IMR-90 (cell line): ENCODE data around the gene NAA35. TPM values are rescaled to one million over a fixed set of nuclear protein-coding genes. Genes with fewer than 3 reads are reported as not detected.

Experiments
- ATAC-seq: fragments of 200-7000 bp; cut with Tn5 transposase; 2 replicates; pipeline ENCODE4 v1.9.1; 2020; ENCODE audit warnings: low read depth, mild to moderate bottlenecking, moderate library complexity
- BruUV-seq: library from RNA; stranded (reverse); fragments of 400-500 nt; replicated peaks from 2 replicates; lab custom pipeline; 2021; lab: Mats Ljungman, UMichigan
- CTCF ChIA-PET: fragments of 300-600 bp; formaldehyde crosslinking; extraction: SDS; loops from one replicate; lab custom pipeline; 2021; ENCODE audit warnings: antibody characterized with exemption; lab: Yijun Ruan, JAX
- POLR2A ChIA-PET: fragments of 300-600 bp; sonication (Branson Sonifier 250); formaldehyde crosslinking; loops from one replicate; lab custom pipeline; 2022; ENCODE audit warnings: antibody characterized with exemption; ENCODE audit not compliant: unreplicated experiment; lab: Charles Lee
- DNase-seq: peaks from one replicate; pipeline ENCODE4 v3.0.0; 2013
- H2AFZ ChIP-seq: replicated peaks from 2 replicates; pipeline ENCODE3; 2013; ENCODE audit warnings: low read length, mild to moderate bottlenecking; ENCODE audit not compliant: poor library complexity
- H2AK5ac ChIP-seq: 2 replicates; pipeline ENCODE4 v1.6.1; 2013; ENCODE audit warnings: low read depth, low read length, inconsistent platforms
- H2AK9ac ChIP-seq: replicated peaks from 2 replicates; pipeline ENCODE3; 2013; ENCODE audit warnings: mild to moderate bottlenecking, low read depth, low read length, moderate library complexity; ENCODE audit not compliant: poor library complexity
- H2BK120ac ChIP-seq: 2 replicates; pipeline ENCODE4 v1.6.1; 2013; ENCODE audit warnings: low read depth, low read length, inconsistent platforms
- H2BK15ac ChIP-seq: 3 replicates; pipeline ENCODE4 v1.6.1; 2013; ENCODE audit warnings: low read depth, low read length, inconsistent platforms
- H2BK20ac ChIP-seq: 2 replicates; pipeline ENCODE4 v1.6.1; 2013; ENCODE audit warnings: low read depth, mild to moderate bottlenecking, inconsistent platforms, low read length, moderate library complexity
- H2BK5ac ChIP-seq: 2 replicates; pipeline ENCODE4 v1.6.1; 2013; ENCODE audit warnings: mild to moderate bottlenecking, low read depth, low read length, inconsistent platforms; ENCODE audit not compliant: poor library complexity, severe bottlenecking
- H3K14ac ChIP-seq: replicated peaks from 2 replicates; pipeline ENCODE4 v1.6.1; 2013; ENCODE audit warnings: low read depth, low read length, inconsistent platforms
- H3K18ac ChIP-seq: 2 replicates; pipeline ENCODE4 v1.6.1; 2013; ENCODE audit warnings: low read depth, low read length, control low read depth
- H3K23ac ChIP-seq: 2 replicates; pipeline ENCODE4 v1.6.1; 2013; ENCODE audit warnings: low read depth, low read length, inconsistent platforms
- H3K27ac ChIP-seq: 2 replicates; pipeline ENCODE4 v1.5.1; 2013; ENCODE audit warnings: mild to moderate bottlenecking, control low read depth, low read length; ENCODE audit not compliant: insufficient read depth
- H3K27me3 ChIP-seq: 2 replicates; pipeline ENCODE4 v1.6.1; 2013; ENCODE audit warnings: low read length; ENCODE audit not compliant: control insufficient read depth, insufficient read depth
- H3K36me3 ChIP-seq: 2 replicates; pipeline ENCODE4 v1.6.1; 2013; ENCODE audit warnings: low read length, mixed read lengths; ENCODE audit not compliant: control insufficient read depth, insufficient read depth
- H3K4ac ChIP-seq: 2 replicates; pipeline ENCODE4 v1.6.1; 2013; ENCODE audit warnings: low read depth, low read length, inconsistent platforms
- H3K4me1 ChIP-seq: 2 replicates; pipeline ENCODE4 v1.6.1; 2013; ENCODE audit warnings: low read length, mixed read lengths; ENCODE audit not compliant: control insufficient read depth, insufficient read depth
- H3K4me2 ChIP-seq: 2 replicates; pipeline ENCODE4 v1.6.1; 2013; ENCODE audit warnings: low read depth, mild to moderate bottlenecking, control low read depth, low read length, moderate library complexity
- H3K4me3 ChIP-seq: 2 replicates; pipeline ENCODE4 v1.5.1; 2013; ENCODE audit warnings: low read depth, mild to moderate bottlenecking, control low read depth, low read length, moderate library complexity; ENCODE audit not compliant: insufficient read depth
- H3K56ac ChIP-seq: 2 replicates; pipeline ENCODE4 v1.6.1; 2013; ENCODE audit warnings: low read length, inconsistent platforms; ENCODE audit not compliant: insufficient read depth; ENCODE audit errors: extremely low read depth
- H3K79me1 ChIP-seq, 2 experiments: 2 replicates each; pipeline ENCODE4 v1.6.1; 2013; ENCODE audit warnings: low read length in 2 of 2, inconsistent platforms in 1 of 2, low read depth in 1 of 2
- H3K9ac ChIP-seq: 2 replicates; pipeline ENCODE4 v1.6.1; 2013; ENCODE audit warnings: low read depth, low read length, control low read depth
- H3K9me1 ChIP-seq: 2 replicates; pipeline ENCODE4 v1.6.1; 2013; ENCODE audit warnings: low read length, inconsistent platforms; ENCODE audit not compliant: insufficient read depth
- H3K9me3 ChIP-seq: 2 replicates; pipeline ENCODE4 v1.6.1; 2013; ENCODE audit warnings: low read length; ENCODE audit not compliant: control insufficient read depth, insufficient read depth
- H4K20me1 ChIP-seq: 2 replicates; pipeline ENCODE4 v1.6.1; 2013; ENCODE audit warnings: low read length, inconsistent platforms; ENCODE audit not compliant: insufficient read depth
- H4K5ac ChIP-seq: 2 replicates; pipeline ENCODE4 v1.6.1; 2013; ENCODE audit warnings: mild to moderate bottlenecking, low read depth, low read length, control low read depth
- H4K8ac ChIP-seq, 2 experiments: 2 replicates each; pipeline ENCODE4 v1.6.1; 2013; ENCODE audit warnings: low read depth in 2 of 2, low read length in 2 of 2, control low read depth in 1 of 2, inconsistent platforms in 1 of 2
- H4K91ac ChIP-seq: 2 replicates; pipeline ENCODE4 v1.6.1; 2013; ENCODE audit warnings: low read depth, low read length, inconsistent platforms; ENCODE audit not compliant: insufficient read depth
- CHD1 ChIP-seq: IDR thresholded peaks from 2 replicates; pipeline ENCODE4 v1.6.1; 2012; ENCODE audit warnings: low read depth, low read length, improper control_type of control experiment
- MXI1 ChIP-seq: IDR thresholded peaks from 2 replicates; pipeline ENCODE4 v1.6.1; 2012; ENCODE audit warnings: low read depth, mild to moderate bottlenecking, low read length, moderate library complexity, borderline replicate concordance
- SMC3 ChIP-seq: fragments of 150-350 bp; IDR thresholded peaks from 2 replicates; pipeline ENCODE4 v1.6.1; 2016; ENCODE audit warnings: low read depth, mild to moderate bottlenecking, antibody characterized with exemption, low read length, moderate library complexity
- WGBS, 2 experiments: methylation state at CpG; one replicate each; pipeline versions ENCODE4 v1.1.5 to v1.1.7; 2013; ENCODE audit warnings: missing lambda C conversion rate in 2 of 2; ENCODE audit not compliant: insufficient read length in 1 of 2; ENCODE audit errors: extremely low coverage in 2 of 2; 5-methylcytosine and 5-hydroxymethylcytosine counted together
- dilution Hi-C: fragments of 300-500 bp; cut with HindIII; formaldehyde crosslinking; loops from one replicate; pipeline ENCODE4 v1.14.3; 2018; ENCODE audit warnings: low sequenced_read_pairs; ENCODE audit not compliant: unreplicated experiment
- in situ Hi-C: fragments of 300-500 bp; cut with MboI; formaldehyde crosslinking; loops from 3 replicates; pipeline ENCODE4 v1.14.3; 2019; ENCODE audit warnings: low sequenced_read_pairs, inconsistent platforms, mixed read lengths
- intact Hi-C: fragments of 100-400 bp; cut with micrococcal nuclease; formaldehyde crosslinking; loops from 2 replicates; pipeline ENCODE4 v1.10.0; 2022
- polyA plus RNA-seq, 3 experiments: library from polyadenylated mRNA; depleted of rRNA; stranded (reverse); fragments of >200 nt; gene quantifications; 2 replicates each; pipeline ENCODE4 v1.2.3, GENCODE V29; 2012; ENCODE audit warnings: low replicate concordance in 1 of 3
- total RNA-seq: library from RNA; depleted of rRNA; stranded (reverse); fragments of >200 nt; gene quantifications from 2 replicates; pipeline ENCODE4 v1.2.3, GENCODE V29; 2012
- TF ChIP-seq, protein P1 (sequence below): conservative IDR thresholded peaks from 2 replicates; pipeline ENCODE4 v1.5.1; 2012; ENCODE audit warnings: mild to moderate bottlenecking, low read depth, low read length, improper control_type of control experiment

Gene NAA35
- total and polyA plus RNA-seq, 2 of the 4 experiments (the other 2 are of a cell fraction), result 13.1 to 16.5 TPM

DNA sequence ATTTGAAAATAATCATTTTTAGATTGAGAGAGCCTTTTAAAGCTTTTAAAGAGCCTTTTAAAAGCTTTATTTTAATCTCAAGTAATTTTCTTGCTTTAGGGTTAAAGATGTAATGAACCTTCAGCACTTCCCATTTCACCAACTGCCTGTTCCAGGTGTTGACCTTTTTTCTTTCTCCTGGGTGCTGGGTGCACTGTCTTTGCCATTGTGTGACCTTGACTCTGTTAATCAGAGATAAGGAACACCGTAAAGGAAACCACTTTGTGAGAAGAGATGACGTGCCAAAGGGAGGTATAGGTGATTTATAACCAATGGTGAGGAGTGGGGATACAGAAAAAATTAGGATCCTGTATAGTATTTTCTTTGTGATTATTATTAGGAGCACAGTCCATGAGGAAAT, 68.2 kb downstream of the NAA35 start:
- H4K8ac ChIP-seq, result no peak overlapping the region
- H3K14ac ChIP-seq, result no peak overlapping the region
- TF ChIP-seq, protein P1, sequence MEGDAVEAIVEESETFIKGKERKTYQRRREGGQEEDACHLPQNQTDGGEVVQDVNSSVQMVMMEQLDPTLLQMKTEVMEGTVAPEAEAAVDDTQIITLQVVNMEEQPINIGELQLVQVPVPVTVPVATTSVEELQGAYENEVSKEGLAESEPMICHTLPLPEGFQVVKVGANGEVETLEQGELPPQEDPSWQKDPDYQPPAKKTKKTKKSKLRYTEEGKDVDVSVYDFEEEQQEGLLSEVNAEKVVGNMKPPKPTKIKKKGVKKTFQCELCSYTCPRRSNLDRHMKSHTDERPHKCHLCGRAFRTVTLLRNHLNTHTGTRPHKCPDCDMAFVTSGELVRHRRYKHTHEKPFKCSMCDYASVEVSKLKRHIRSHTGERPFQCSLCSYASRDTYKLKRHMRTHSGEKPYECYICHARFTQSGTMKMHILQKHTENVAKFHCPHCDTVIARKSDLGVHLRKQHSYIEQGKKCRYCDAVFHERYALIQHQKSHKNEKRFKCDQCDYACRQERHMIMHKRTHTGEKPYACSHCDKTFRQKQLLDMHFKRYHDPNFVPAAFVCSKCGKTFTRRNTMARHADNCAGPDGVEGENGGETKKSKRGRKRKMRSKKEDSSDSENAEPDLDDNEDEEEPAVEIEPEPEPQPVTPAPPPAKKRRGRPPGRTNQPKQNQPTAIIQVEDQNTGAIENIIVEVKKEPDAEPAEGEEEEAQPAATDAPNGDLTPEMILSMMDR, result no peak
- TF ChIP-seq MXI1 (no peak), SMC3 (no peak), CHD1 (no peak)
- H4K91ac ChIP-seq, result no peak overlapping the region
- H2AK5ac ChIP-seq, result no peak overlapping the region
- H3K4ac ChIP-seq, result no peak overlapping the region
- no peaks in the 10 kb centered on the region for H3K9me1 ChIP-seq
- H3K4me1 ChIP-seq, result no peaks in the 10 kb centered on the region
- 54% methylated on average over 2 of the region's 2 CpGs; no CpG with 5 or more reads in 1 of the 2 experiments for WGBS, 2 experiments
- H3K27ac ChIP-seq, result no peak overlapping the region
- in situ Hi-C loops (no loop called here), intact Hi-C loops (no loop called here), dilution Hi-C loops (no loop called here)
- H2BK5ac ChIP-seq, result no peak overlapping the region
- no peak overlapping the region for H3K56ac ChIP-seq
- BruUV-seq, result no TSS peak
- H3K9ac ChIP-seq, result no peak overlapping the region
- H3K23ac ChIP-seq, result no peak overlapping the region
- H3K4me2 ChIP-seq, result no peak overlapping the region
- POLR2A ChIA-PET, result no interaction called here
- H3K18ac ChIP-seq, result no peak overlapping the region
- ATAC-seq (no peak), DNase-seq (no peak)
- no peak overlapping the region for H2BK120ac ChIP-seq
- no peak overlapping the region for H2AK9ac ChIP-seq
- no peaks in the 10 kb centered on the region for H4K20me1 ChIP-seq
- H3K9me3 ChIP-seq, result no peaks in the 10 kb centered on the region; the same call in 1 of the 2 replicates
- H3K36me3 ChIP-seq, result peaks cover 24% of the 10 kb centered on the region
- H2BK15ac ChIP-seq, result no peak overlapping the region
- H2BK20ac ChIP-seq, result no peak overlapping the region
- CTCF ChIA-PET, result no interaction called here
- no peak overlapping the region for H3K4me3 ChIP-seq
- no peak overlapping the region for H4K5ac ChIP-seq
- no peaks in the 10 kb centered on the region for H3K27me3 ChIP-seq
- H2AFZ ChIP-seq, result no peak overlapping the region
- H3K79me1 ChIP-seq, result 0 out of 4 replicates have a peak, but pooled peaks cover 0 to 3% of the 10 kb centered on the region in 2 experiments
